ENCODE data around the gene CCDC73.
"Not testable (repeated sequence)": the region's sequence is repeated elsewhere in the genome, so short reads cannot be mapped to it uniquely, and the experiment has no call there.

The CCDC73 gene

DNA sequence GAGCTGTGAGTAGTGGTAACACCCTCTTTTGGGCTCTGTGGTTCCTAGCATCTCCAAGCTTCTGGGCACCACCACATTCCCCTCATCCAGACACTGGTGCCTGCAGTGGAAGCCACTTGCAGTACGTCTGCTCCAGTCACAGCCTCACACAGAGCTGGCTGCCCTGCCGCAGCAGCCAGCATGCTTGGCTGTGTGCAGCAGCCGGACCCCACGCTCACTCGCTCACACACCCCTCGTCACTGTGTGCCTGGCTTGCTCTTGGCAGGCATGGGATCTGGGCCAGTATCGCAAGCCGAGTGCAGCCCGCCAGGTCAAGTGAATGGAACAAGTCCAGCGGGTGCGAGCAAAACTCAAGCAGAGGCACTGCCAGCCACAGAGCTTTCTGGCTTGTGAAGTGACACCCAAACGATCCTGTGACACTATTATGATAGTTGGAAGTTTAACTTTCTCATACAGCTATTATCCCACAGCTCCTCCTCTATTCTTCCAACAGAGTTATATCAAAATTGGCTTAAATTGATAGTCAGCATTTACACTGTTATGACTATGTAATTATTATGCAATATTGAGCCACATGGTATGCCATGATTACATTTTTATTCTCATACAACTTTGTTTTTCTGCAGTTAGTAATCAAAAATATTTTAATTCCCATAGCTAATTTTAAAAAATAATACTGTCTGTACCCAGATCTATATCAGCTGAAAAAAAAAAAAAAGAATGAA, 89.0 kb downstream of the CCDC73 start:
- peak; percentile 49 for DNase-seq (ENCODE audit: low spot score)

- no peak for DNase-seq (ENCODE audit: low spot score)
Measured at GRCh38 chr11:32704775-32705174, 89.7 kb downstream of the CCDC73 start.

- DNase-seq (ENCODE audit: low spot score), result no peak
Measured at GRCh38 chr11:32704261-32704660, 90.2 kb downstream of the CCDC73 start.

DNA sequence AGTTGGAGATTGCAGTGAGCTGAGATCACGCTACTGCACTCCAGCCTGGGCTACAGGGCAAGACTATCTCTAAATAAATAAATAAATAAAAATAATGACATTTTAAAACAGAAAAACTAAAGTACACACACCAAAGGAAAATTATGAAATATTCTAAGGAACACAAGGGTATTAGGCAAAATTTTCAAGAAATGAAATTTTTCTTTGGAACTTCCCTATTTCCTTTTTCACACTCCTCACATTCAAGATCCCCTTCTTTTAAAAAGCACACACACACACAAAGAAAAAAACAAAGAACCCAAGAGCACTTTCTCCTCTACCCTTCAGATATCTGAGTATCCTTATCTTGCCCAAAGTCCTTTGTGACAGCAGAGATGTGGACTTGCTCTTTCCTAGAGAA, 92.8 kb downstream of the CCDC73 start:
- no peak for DNase-seq (ENCODE audit: low spot score)

GRCh38 chr11:32698579-32698978, 95.9 kb downstream of the CCDC73 start:
- DNase-seq (ENCODE audit: low spot score), result no peak

DNA sequence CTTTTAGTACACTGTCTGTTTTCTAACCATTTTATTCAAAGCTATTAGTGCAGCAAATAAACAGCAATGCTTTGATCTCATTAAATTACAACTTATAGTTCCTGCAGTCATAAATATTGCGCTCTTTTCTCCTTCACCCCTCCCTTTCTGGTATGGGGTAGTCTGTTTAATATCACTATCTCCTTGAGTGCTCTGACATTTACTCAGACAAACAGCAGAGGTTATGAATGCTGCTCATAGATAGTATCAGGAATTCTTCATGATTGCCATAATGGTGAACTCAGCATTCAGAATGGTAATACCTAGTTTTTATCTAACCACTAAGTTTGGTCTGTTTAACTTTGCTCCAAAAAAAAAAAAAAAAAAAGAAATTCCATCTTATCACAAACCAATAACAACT, 123.4 kb downstream of the CCDC73 start:
- no peak for DNase-seq (ENCODE audit: low spot score)

DNA sequence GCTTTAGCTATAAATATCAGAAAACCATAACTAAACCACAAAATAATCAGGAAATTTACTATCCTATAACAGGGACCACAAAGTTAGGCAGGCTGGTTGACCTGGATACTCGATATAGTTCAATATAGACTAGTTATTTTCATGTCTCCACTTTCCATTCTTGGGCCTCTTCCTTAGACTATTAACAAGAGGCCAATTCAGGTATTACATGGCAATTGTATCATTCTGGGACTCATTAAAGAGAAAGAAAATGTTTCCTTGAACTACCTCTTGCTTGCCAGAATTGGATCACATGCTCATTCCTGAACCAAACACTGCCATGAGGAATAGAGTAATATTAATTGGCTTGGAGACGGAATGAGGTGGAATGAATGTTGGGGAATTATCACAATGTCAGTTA, 134.8 kb downstream of the CCDC73 start:
- no peak for DNase-seq (ENCODE audit: low spot score)

GRCh38 chr11:32658639-32659406, 135.6 kb downstream of the CCDC73 start:
- DNase-seq (ENCODE audit: low spot score), result no peak

DNA sequence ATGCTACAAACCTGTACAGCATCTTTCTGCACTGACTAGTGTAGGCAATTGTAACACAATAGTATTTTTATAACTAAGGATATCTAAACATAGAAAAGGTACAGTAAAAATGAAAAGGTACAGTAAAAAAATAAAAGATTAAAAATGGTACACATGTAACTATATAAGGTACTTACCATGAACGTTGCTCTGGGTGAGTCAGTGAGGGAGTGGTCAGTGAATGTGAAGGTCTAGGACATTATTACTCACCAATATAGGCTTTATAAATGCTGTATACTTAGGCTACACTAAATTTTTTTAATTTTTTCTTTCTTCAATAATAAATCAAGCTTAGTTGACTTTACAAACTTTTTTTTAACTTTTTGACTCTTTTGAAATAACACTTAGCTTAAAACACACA, 150.9 kb downstream of the CCDC73 start:
- DNase-seq (ENCODE audit: low spot score), result no peak

DNA sequence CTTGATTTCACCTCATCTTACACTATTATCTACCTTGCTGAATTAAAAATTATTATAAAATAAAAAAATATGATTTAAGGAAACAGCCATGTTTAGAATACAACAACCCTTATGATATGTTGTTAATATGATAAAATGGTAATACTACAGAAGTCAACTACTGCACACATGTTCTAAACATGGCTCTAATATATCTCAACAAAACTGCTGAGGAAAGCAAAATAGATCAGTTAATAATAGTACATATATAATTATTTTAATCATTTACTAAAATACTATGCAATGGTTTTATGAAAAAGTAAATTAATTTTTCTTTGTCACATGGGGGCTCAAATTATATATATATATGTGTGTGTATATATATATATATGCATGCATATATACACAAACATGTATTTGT, 153.1 kb downstream of the CCDC73 start:
- no peak for DNase-seq (ENCODE audit: low spot score)

DNA sequence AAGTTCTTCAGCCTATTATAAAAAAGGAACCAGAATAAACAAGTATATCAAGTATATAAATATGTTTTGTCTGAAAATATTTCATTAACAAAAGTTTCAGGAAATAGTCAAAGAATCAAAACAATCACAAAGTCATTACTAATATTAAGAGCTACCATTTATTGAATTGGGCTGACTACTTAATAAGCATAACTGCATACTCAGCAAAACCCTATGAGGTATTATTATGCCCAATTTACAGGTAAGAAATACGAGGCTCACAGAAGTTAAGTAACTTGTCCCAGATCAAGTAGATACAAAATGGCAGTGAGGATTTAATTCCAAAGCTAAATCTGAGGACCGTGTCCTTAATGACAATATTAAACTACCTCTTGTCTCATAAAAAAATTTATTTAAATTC, 158.6 kb downstream of the CCDC73 start:
- DNase-seq (ENCODE audit: low spot score), result no peak

- DNase-seq (ENCODE audit: low spot score), result no peak
Measured at GRCh38 chr11:32630844-32631243, 163.6 kb downstream of the CCDC73 start.

GRCh38 chr11:32616903-32617302, 177.6 kb downstream of the CCDC73 start:
- no peak for DNase-seq (ENCODE audit: low spot score)

- no peak for DNase-seq (ENCODE audit: low spot score)
Measured at GRCh38 chr11:32615422-32615821, 179.0 kb downstream of the CCDC73 start.

DNA sequence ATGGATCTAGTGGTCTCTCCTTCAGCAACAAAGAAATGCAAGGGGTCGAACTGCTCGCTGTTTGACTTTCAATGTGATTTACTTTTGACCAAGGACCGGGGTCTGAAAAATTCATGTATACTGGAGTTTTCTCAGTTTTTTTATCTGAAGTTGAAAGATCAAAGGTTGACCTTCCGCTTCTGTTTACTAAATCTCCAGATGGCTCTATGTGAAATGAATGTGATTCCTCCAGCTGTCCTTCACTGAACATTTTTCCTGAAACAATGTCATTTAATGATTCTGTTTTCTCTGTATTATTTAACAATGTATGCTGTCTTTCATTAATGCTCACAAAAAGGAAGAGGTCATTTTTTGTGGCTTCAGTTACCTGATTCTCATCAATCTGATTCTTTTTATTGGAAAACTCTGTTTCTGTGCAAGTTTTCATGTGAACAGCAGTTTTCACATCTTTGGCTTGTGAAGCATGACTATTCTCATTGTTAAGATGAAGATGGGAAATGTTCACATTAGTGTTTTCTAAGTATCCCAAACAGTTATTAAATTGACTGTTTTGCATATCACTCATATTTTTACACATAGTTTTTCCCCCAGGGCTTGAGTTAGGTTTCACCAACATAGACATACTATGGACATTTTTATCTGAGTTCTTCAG, 180.8 kb downstream of the CCDC73 start:
- no peak for DNase-seq (ENCODE audit: low spot score)

GRCh38 chr11:32610797-32611352, 183.6 kb downstream of the CCDC73 start:
- DNase-seq (ENCODE audit: low spot score), result no peak

DNA sequence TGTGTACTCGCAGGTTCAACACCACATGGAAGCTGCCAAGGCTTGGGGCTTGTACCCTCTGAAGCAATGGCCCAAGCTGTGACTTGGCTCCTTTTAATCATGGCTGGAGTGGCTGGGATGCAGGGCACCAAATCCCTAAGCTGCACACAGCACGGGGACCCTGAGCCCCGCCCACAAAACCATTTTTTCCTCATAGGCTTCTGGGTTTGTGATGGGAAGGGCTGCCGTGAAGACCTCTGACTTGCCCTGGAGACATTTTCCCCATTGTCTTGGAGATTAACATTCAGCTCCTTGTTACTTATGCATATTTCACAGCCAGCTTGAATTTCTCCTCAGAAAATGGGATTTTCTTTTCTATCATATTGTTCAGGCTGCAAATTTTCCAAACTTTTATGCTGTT, 185.6 kb downstream of the CCDC73 start:
- DNase-seq (ENCODE audit: low spot score), result not testable (repeated sequence)

DNA sequence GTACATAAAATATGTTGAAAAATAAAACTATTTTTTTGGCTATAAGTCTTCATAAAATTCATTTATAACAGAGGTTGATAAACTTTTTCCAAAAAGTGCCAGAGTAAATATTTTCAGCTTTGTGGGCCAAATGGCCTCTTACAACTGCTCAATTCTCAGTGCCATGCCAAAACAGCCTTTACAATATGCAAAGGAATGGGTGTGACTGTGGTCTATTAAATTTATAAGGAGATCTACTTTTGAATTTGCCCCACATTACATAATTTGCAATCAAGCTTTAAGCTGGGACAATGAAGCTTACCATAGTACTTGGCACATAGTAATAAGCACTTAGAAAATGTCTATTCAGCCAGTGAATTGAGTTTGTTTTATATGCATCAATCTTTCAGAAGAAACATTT, 188.2 kb downstream of the CCDC73 start:
- DNase-seq (ENCODE audit: low spot score), result no peak

GRCh38 chr11:32602657-32603415, 191.6 kb downstream of the CCDC73 start:
- DNase-seq (ENCODE audit: low spot score), result no peak

DNA sequence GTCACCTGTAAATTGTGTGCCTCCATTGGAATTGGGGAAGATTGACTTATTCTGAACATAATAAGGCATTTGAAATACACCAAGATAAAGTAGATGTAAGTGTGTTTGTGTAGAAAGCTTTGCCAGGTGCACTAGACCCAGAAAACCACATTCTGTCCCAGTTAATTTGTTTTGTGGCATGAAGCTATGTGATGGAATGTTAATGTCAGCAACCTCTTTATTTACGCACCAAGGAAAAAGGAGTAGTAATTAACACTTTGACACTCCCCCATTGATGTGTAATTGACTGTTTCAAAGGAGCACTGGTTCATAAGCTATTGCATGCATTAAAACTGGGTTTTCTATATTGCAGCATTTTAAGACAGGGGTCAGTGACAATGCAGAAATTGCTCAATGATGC, 196.5 kb downstream of the CCDC73 start:
- DNase-seq (ENCODE audit: low spot score), result no peak

GRCh38 chr11:32596114-32596513, 198.3 kb downstream of the CCDC73 start:
- not testable (repeated sequence) for DNase-seq (ENCODE audit: low spot score)

GRCh38 chr11:32594272-32594671, 200.2 kb downstream of the CCDC73 start:
- no peak for DNase-seq (ENCODE audit: low spot score)

Data from ecto neural progenitor cell (in vitro differentiated cells).